GM19467 (cell line): Measurements from ENCODE around the gene FBN3.
"Not testable (repeated sequence)": the region's sequence is repeated elsewhere in the genome, so short reads cannot be mapped to it uniquely, and the experiment has no call there.

ENCODE experiments used
- ATAC-seq: cut with Tn5 transposase; IDR thresholded peaks from one replicate; pipeline ENCODE4 v1.9.1; 2021; ENCODE audit warnings: mild to moderate bottlenecking, moderate library complexity; ENCODE audit not compliant: unreplicated experiment

FBN3 gene

GRCh38 chr19:8064911-8065874 is 84.2 kb downstream of the FBN3 start:
- ATAC-seq, result no peak

- no peak for ATAC-seq
Observed at GRCh38 chr19:8057545-8058270, 91.7 kb downstream of the FBN3 start.

GRCh38 chr19:8056533-8056932 is 92.9 kb downstream of the FBN3 start:
- ATAC-seq, result no peak

- ATAC-seq, result no peak
Observed at GRCh38 chr19:8054169-8054568, 95.2 kb downstream of the FBN3 start.

- ATAC-seq, result no peak
Observed at GRCh38 chr19:8052464-8052859, 96.9 kb downstream of the FBN3 start, which contains the start of gene CCL25. Gene CCL25 (plus strand): TSS chr19:8052760. CDS start chr19:8053050, 290 bp downstream.

- peak; percentile 77 for ATAC-seq
Observed at GRCh38 chr19:8050274-8051096, 98.9 kb downstream of the FBN3 start.

DNA sequence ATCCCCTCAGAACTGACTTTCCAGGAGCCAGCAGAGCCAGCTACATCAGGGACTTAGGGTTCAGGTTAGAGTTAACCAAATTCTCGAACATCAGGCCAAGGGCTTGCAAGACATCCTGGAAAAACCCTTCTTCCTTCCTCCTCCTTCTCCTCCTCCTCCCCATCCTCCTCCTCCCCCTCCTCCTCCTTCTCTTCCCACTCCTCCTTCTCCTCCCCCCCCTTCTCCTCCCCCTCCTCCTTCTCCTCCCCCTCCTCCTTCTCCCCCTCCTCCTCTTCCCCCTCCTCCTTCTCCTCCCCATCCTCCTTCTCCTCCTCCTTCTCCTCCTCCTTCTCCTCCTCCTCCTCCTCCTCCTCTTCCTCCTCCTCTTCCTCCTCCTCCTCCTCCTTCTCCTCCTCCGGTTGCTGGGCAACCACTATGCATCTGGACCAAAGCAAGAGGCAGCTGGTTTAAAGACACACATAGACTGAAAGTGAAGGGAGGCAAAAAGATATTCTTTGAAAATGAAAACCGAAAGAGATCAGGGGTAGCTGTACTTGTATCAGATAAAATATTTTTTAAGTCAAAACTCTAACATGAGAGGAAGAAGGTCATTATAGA is 102.7 kb downstream of the FBN3 start:
- no peak for ATAC-seq

GRCh38 chr19:8045872-8046568 is 103.4 kb downstream of the FBN3 start:
- no peak for ATAC-seq

- ATAC-seq, result no peak
Observed at GRCh38 chr19:8044018-8044417, 105.4 kb downstream of the FBN3 start.

DNA sequence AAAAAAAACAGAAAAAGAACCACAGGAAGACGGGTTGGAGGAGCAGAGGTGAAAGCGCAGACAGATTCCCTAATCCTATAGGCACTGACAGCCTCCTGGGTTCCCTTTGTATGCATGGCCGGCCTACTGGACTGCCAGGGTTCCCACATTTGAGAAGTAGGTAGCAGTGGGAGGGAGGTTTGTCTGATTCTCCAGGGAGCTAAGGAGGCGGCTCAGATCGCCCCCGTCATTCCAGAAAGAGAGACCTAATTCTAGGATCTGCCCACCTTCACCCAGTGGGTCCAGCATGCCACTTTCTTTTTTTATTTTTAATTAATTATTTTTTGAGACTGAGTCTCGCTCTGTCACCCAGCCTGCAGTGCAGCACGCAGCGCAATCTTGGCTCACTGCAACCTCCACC is 106.5 kb downstream of the FBN3 start:
- no peak for ATAC-seq

- ATAC-seq, result no peak
Observed at GRCh38 chr19:8041531-8041931, 107.9 kb downstream of the FBN3 start.

- no peak for ATAC-seq
Observed at GRCh38 chr19:8039231-8039630, 110.2 kb downstream of the FBN3 start.

- ATAC-seq, result no peak
Observed at GRCh38 chr19:8038815-8039214, 110.6 kb downstream of the FBN3 start.

DNA sequence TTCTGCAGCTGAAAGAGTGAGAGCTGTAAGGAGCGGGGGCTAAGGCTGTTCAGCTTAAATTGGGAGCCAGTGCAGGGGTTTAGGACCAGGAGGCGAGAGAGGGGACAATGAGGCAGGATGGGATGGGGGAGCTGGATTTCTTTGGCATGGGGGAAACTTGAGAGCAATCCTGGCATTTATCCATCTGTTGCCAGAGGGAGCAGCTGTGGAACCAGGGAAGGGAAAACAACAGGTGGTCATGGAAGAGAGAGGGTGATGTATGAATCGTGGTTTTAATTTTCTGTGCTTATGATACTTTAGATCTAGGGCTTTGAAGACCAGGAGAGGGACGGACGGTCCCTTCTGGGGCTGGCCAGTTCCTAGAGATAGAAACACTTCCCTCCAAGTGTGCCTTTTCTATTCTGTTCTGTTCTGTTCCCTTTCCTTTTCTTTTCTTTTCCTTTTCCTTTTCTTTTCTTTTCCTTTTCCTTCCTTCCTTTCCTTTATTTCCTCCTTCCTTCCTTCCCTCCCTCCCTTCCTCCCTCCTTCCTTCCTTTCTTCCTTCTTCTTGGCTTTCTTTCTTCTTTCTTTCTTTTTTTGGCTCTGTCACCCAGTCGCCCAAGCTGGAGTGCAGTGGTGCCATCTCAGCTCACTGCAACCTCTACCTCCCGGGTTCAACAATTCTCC is 112.8 kb downstream of the FBN3 start:
- ATAC-seq, result no peak

DNA sequence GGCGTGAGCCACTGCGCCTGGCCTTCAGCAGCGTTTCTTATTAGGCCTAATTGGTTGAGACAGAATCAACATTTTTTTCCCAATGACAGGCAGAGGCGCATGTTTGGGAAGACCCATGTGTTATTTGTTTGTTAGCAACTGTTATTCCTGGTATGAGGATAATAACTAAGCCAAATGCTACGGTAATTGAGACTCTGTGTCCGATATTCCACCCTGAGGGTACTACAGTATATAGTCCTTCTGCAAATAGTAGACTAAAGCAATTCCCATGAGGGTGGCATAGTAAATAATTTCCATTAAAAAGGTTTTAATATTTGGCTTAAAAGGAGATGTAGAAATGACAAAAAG is 115.2 kb downstream of the FBN3 start:
- no peak for ATAC-seq

DNA sequence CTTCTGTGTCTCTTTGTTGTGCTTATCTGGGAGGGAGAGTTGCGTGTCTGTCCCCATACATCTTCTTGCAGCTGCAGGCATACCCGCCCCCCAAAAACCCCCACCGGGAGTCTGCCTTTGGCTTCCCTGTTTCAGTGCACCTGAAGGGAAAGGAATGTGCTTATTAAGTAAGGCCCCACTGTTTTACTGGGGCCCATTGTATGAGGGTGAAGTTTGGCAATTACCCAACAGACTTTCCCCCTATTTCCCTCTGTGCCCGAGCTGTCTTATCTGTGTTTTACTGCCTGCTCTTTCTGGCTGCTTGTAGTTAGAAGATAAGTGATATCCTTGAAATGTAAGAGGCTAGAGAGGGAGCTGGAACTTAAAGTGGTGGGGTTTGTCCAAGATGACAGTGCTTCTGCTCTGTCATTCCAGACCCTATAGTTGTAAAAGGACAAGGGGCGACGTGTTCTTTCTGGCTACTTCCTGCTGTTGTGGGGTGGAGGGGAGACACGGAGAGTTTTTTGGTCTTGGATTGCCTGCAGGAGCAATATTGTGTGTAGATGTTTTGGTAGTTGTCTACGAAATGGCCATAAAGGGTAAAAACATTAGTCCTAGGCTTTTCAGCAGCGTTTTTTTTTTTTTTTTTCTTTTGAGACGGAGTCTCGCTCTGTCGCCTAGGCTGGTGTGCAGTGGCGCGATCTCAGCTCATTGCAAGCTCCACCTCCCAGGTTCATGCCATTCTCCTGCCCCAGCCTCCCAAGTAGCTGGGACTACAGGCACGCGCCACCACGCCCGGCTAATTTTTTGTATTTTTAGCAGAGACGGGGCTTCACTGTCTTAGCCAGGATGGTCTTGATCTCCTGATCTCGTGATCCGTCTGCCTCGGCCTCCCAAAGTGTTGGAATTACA is 115.9 kb downstream of the FBN3 start:
- ATAC-seq, result not testable (repeated sequence)

- no peak for ATAC-seq
Observed at GRCh38 chr19:8030960-8031359, 118.4 kb downstream of the FBN3 start.

GRCh38 chr19:8028951-8029491 is 120.4 kb downstream of the FBN3 start:
- ATAC-seq, result no peak
